Heart left ventricle (tissue), 16 donors: ENCODE results near the gene KIAA0753. TPM values are rescaled to one million over a fixed set of nuclear protein-coding genes. Genes with fewer than 3 reads are reported as not detected.

Source experiments
- ATAC-seq, 4 donors: fragments of 200-7000 bp; cut with Tn5 transposase; one replicate each; pipeline ENCODE4 v1.9.1; 2020 to 2022; ENCODE audit warnings: moderate library complexity in 4 of 4, mild to moderate bottlenecking in 3 of 4, moderate number of reproducible peaks in 1 of 4
- DNase-seq, 5 donors: peaks; one replicate each; pipeline ENCODE4 v3.0.0-alpha.2; 2020
- H3K27ac ChIP-seq, 12 donors: fragments of 200-600 bp; sonication (generic) in 4 of 12; one replicate each; pipeline versions ENCODE4 v1.5.0 to v1.8.0; 2016 to 2022; ENCODE audit warnings: mild to moderate bottlenecking in 2 of 12
- H3K27me3 ChIP-seq, 9 donors: fragments of 200-600 bp; sonication (generic) in 2 of 9; one replicate each; pipeline versions ENCODE4 v1.5.1 to v1.8.0; 2016 to 2022; ENCODE audit warnings: mild to moderate bottlenecking in 3 of 9
- H3K36me3 ChIP-seq, 9 donors: fragments of 200-600 bp; sonication (generic) in 2 of 9; one replicate each; pipeline versions ENCODE4 v1.5.0 to v1.8.0; 2018 to 2022; ENCODE audit warnings: mild to moderate bottlenecking in 2 of 9
- H3K4me1 ChIP-seq, 12 donors: fragments of 200-600 bp; sonication (generic) in 4 of 12; one replicate each; pipeline versions ENCODE4 v1.5.0 to v1.8.0; 2016 to 2022; ENCODE audit warnings: mild to moderate bottlenecking in 3 of 12
- H3K4me3 ChIP-seq, 12 donors: fragments of 200-600 bp; sonication (generic) in 4 of 12; one replicate each; pipeline versions ENCODE4 v1.5.0 to v1.8.0; 2017 to 2022; ENCODE audit warnings: mild to moderate bottlenecking in 9 of 12, moderate library complexity in 4 of 12
- H3K9me3 ChIP-seq, 12 donors: fragments of 200-600 bp; sonication (generic) in 4 of 12; one replicate each; pipeline versions ENCODE4 v1.5.0 to v1.8.0; 2016 to 2022; ENCODE audit warnings: mild to moderate bottlenecking in 1 of 12
- POLR2A ChIP-seq, 2 donors: fragments of 450-650 bp; IDR thresholded peaks; one replicate each; pipeline ENCODE4 v1.6.1; 2017; ENCODE audit warnings: antibody characterized with exemption in 2 of 2, mild to moderate bottlenecking in 2 of 2, moderate library complexity in 2 of 2
- WGBS, 4 donors: extraction: QIAGEN DNeasy Blood & Tissue Kit in 2 of 4; methylation state at CpG; one replicate each; pipeline versions ENCODE4 v1.1.5 to v1.1.7; 2013 to 2018; 5-methylcytosine and 5-hydroxymethylcytosine counted together
- intact Hi-C, 10 donors: fragments of 100-400 bp; cut with DNase I; formaldehyde crosslinking; loops; one replicate each; pipeline versions ENCODE4 v1.11.1 to v1.14.2; 2022
- polyA plus RNA-seq, 2 donors: library from polyadenylated mRNA; stranded (reverse); fragments of 200-250 nt; gene quantifications; one replicate each; pipeline ENCODE4 v1.2.3, GENCODE V29; 2013
- total RNA-seq, 9 donors: library from RNA; depleted of rRNA in 2 of 9; stranded (reverse); fragments of >200 nt in 2 of 9; fragmentation: NEBNext Ultra II Directional in 3 of 9; extraction: Animal tissue kit (Norgen Biotek cat#: 25700) in 3 of 9; gene quantifications; one replicate each; pipeline versions ENCODE4 v1.1.0 to v1.2.4, GENCODE V29; 2016 to 2023
- TF ChIP-seq, protein P1 (sequence below), 12 donors: fragments of 200-600 bp; sonication (generic) in 4 of 12; IDR thresholded peaks; one replicate each; pipeline versions ENCODE4 v1.5.0 to v1.8.0; 2018 to 2022; ENCODE audit warnings: antibody characterized with exemption in 12 of 12, mild to moderate bottlenecking in 5 of 12
- donor health status: ischemic (EF 13 %, LVEDD 7.1; RV severe dilation, severe dysfunction).
- donor health status: healthy with polysubstance abuse.
- donor health status: DM: no; HTN: yes; CAD: no.
- donor health status: DM: no; HTN: no; CAD: no.
- donor health status: ischemic (EF 25% LVEDD 6.9; RV normal size, moderate dysfunction).
- donor health status: ischemic (EF 25% LVEDD 5.7; RV mildly dilated, moderate dysfunction).
- donor health status: healthy.
- donor health status: DM: yes; HTN: yes; CAD: no.
- donor health status: ischemic (EF 35%, LVEDD 5.7; RV mildly dilated, moderate dysfunction).
- donor health status: nonischemic (EF 11% LVEDD 7.7; RV severe dilation, severe dysfunction).
- donor health status: DM: yes; HTN: yes; CAD: no.
- donor health status: PGD.
- donor health status: ischemic (EF 29% LVEDD 5.4; RV normal size, mild dysfunction).
- donor health status: nonischemic (EF 23%, LVEDD 6.1; RV moderate dilation, normal function).

Gene KIAA0753
- total and polyA plus RNA-seq, 11 donors: 2.7 to 10.2 (median 5.0) TPM

DNA sequence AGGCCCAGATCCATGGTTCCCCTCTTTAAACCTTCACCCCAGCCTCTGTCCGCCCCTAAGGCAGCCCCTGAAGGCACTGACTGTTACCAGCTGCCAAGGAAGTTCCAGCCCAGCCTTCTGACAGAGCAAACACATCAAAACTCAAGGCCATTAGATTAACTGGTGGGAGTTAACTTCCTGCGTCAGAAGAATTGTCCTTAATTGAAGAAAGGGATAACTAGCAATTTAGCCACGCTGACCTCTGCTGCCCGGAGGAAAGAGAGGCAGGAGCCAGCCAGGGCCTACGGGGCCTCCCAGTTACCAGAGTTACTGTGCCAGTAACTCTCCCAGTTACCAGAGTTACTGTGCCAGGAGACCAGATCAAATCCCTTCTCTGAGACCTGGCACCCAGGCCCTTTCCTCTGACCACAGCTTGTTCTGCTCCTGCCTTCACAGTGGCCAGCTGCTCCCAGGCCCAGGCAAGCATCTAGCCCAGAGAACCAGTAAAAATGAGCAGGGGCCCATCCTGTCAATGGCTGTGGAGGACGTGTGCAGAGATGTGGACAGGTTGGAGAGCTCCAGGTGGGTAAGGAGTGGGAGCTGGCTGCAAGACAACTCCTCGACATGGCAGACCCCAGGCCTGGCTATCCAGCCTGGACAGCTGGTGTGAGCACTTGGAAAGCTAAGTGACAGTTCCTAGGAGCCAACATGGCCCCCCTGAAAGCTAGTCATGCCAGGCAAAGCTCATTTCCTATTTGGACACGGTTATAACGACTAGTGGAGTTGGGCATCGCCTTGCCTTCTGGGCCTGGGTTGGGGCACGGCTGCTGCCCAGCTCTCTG is 81.4 kb downstream of the KIAA0753 start:
- peaks cover 0 to 19% (median 10%) of the 10 kb centered on the region in 12 donors for H3K4me1 ChIP-seq
- no peak overlapping the region for H3K4me3 ChIP-seq
- TF ChIP-seq, protein P1, sequence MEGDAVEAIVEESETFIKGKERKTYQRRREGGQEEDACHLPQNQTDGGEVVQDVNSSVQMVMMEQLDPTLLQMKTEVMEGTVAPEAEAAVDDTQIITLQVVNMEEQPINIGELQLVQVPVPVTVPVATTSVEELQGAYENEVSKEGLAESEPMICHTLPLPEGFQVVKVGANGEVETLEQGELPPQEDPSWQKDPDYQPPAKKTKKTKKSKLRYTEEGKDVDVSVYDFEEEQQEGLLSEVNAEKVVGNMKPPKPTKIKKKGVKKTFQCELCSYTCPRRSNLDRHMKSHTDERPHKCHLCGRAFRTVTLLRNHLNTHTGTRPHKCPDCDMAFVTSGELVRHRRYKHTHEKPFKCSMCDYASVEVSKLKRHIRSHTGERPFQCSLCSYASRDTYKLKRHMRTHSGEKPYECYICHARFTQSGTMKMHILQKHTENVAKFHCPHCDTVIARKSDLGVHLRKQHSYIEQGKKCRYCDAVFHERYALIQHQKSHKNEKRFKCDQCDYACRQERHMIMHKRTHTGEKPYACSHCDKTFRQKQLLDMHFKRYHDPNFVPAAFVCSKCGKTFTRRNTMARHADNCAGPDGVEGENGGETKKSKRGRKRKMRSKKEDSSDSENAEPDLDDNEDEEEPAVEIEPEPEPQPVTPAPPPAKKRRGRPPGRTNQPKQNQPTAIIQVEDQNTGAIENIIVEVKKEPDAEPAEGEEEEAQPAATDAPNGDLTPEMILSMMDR (IDR thresholded peaks at IDR 0.05): no peak

DNA sequence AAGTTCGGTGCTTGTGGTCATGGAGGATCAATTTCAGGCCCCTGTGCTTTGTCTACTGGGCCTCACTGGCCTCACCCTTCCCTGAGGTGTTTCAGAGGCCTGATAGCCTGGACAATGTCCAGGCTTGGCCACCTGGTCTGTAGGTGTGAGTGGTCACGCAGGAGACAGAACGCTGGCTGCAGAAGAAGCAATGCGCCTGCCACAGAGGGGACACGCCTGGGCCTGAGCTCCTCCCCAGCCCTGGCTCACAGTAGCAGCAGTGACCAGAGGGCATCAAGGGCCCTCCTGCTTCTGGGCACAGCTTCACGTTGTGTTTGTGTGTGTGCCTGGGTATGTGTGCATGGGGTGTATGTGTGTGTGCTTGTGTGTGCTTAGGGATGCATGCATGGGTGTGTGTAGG is 82.2 kb downstream of the KIAA0753 start:
- no peaks in the 10 kb centered on the region for H3K9me3 ChIP-seq
- DNase-seq (peak in 1 of 5 donors; percentile 9), ATAC-seq (no peak)
- 69 to 94% (median 94%) methylated on average over 3 to 6 of the region's 6 CpGs for WGBS, 4 donors
- peaks cover 6 to 38% (median 17%) of the 10 kb centered on the region in 9 donors for H3K27me3 ChIP-seq
- TF ChIP-seq, protein P1 (IDR thresholded peaks at IDR 0.05): no peak
- no peak for TF ChIP-seq POLR2A (IDR thresholded peaks at IDR 0.05)
- no peak overlapping the region for H3K27ac ChIP-seq
- H3K36me3 ChIP-seq: no peaks in the 10 kb centered on the region
- intact Hi-C loops: loop anchor here in 3 of 10 donors (5.0 to 10.0 kb wide), 2 partner anchors 81 to 83 kb away; no protein-coding TSS in a partner anchor
- no peak overlapping the region for H3K4me3 ChIP-seq
- peaks cover 0 to 19% (median 10%) of the 10 kb centered on the region in 12 donors for H3K4me1 ChIP-seq

More for the DNA sequence above, 81.4 kb downstream of the KIAA0753 start:
- WGBS, 4 donors: 55 to 77% (median 72%) methylated on average over 8 to 11 of the region's 11 CpGs
- peak in 1 of 4 donors; percentile 38 for ATAC-seq
- Histone ChIP-seq H3K27ac (no peak overlapping the region), H3K27me3 (peaks cover 3 to 30% (median 17%) of the 10 kb centered on the region in 9 donors), H3K9me3 (no peaks in the 10 kb centered on the region), H3K36me3 (no peaks in the 10 kb centered on the region)
- DNase-seq: peak in 2 of 5 donors; percentile 2 to 23
- intact Hi-C loops: loop anchor here in 3 of 10 donors (5.0 to 10.0 kb wide), 2 partner anchors 82 to 84 kb away; no protein-coding TSS in a partner anchor

DNA sequence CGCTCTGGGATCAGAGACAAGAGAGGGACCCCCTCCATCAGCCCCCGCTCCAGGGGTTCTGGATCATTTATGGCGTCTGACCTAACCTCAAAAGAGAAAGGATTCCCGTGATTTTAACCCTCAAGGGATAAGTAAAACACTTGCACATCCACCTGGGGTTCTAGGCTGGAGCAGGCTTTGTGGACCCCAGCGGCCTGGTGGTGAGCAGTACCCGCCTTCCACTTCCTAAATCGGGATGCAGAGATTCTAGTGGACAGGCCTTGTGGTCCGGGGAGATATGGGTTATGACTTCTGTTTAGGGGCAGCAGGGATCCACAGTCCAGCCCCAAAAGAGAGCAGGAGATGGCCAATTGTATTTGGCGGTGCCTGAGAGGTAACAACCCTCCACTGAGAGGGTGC is 83.5 kb downstream of the KIAA0753 start:
- 66 to 72% (median 67%) methylated on average over 9 of the region's 9 CpGs for WGBS, 4 donors
- intact Hi-C loops: loop anchor here in 3 of 10 donors (5.0 to 10.0 kb wide), 2 partner anchors 80 to 82 kb away; no protein-coding TSS in a partner anchor

More for the DNA sequence above, 83.5 kb downstream of the KIAA0753 start:
- Histone ChIP-seq H3K4me3 (peak overlapping the region in 6 of 12 donors; percentile 20 to 63 (median 36)), H3K27ac (peak overlapping the region in 1 of 12 donors; percentile 54), H3K4me1 (peaks cover 0 to 19% (median 12%) of the 10 kb centered on the region in 12 donors), H3K36me3 (no peaks in the 10 kb centered on the region), H3K27me3 (peaks cover 6 to 40% (median 17%) of the 10 kb centered on the region in 9 donors), H3K9me3 (no peaks in the 10 kb centered on the region)
- DNase-seq (no peak), ATAC-seq (no peak)
- TF ChIP-seq, protein P1 (IDR thresholded peaks at IDR 0.05): no peak
- no peak for TF ChIP-seq POLR2A (IDR thresholded peaks at IDR 0.05)
